HepG2 (cell line): ENCODE measurements around the gene HPDL. TPM values are rescaled to one million over a fixed set of nuclear protein-coding genes. Genes with fewer than 3 reads are reported as not detected.

ENCODE experiments used
- CREB1 ChIP-seq, 2 experiments: fragments of 450-650 bp in 1 of 2; IDR thresholded peaks; 2 replicates each; pipeline ENCODE4 v1.6.1; 2016 to 2017; ENCODE audit warnings: control low read depth in 1 of 2, mild to moderate bottlenecking in 1 of 2, missing compliant biosample characterization in 1 of 2, missing genetic modification characterization in 1 of 2
- GATA4 ChIP-seq: sonication (generic); IDR thresholded peaks from 2 replicates; pipeline ENCODE4 v1.6.1; 2016; ENCODE audit warnings: antibody characterized with exemption, low read depth, borderline replicate concordance
- NR2F2 ChIP-seq: IDR thresholded peaks from 2 replicates; pipeline ENCODE4 v1.6.1; 2012; ENCODE audit warnings: low read depth, inconsistent platforms, borderline replicate concordance
- NR2F6 ChIP-seq, 2 experiments: IDR thresholded peaks; 2 replicates each; pipeline ENCODE4 v1.6.1; 2016; ENCODE audit warnings: antibody characterized with exemption in 1 of 2, mild to moderate bottlenecking in 1 of 2
- ONECUT2 ChIP-seq: sonication (generic); formaldehyde crosslinking; IDR thresholded peaks from 2 replicates; pipeline ENCODE4 v1.4.0; 2020; ENCODE audit warnings: missing genetic modification reagents
- PAWR ChIP-seq: sonication (generic); formaldehyde crosslinking; IDR thresholded peaks from 2 replicates; pipeline ENCODE4 v1.4.0; 2020; ENCODE audit warnings: missing genetic modification reagents, mild to moderate bottlenecking, borderline replicate concordance
- SATB2 ChIP-seq: sonication (generic); formaldehyde crosslinking; IDR thresholded peaks from 2 replicates; pipeline ENCODE4 v1.5.0; 2020; ENCODE audit warnings: missing genetic modification reagents
- SMARCE1 ChIP-seq: fragments of 450-650 bp; IDR thresholded peaks from 2 replicates; pipeline ENCODE4 v1.6.1; 2017; ENCODE audit warnings: borderline replicate concordance
- SRSF4 ChIP-seq: fragments of 200-400 bp; formaldehyde crosslinking; IDR thresholded peaks from one replicate; pipeline ENCODE4 v1.6.1; 2018; ENCODE audit warnings: mild to moderate bottlenecking, low read depth, low read length, moderate library complexity; ENCODE audit not compliant: poor library complexity, severe bottlenecking
- TCF7 ChIP-seq: sonication (generic); IDR thresholded peaks from 2 replicates; pipeline ENCODE4 v1.6.1; 2016; ENCODE audit warnings: antibody characterized with exemption, low read depth
- YEATS4 ChIP-seq: sonication (generic); formaldehyde crosslinking; IDR thresholded peaks from 2 replicates; pipeline ENCODE4 v1.4.0; 2020; ENCODE audit warnings: missing genetic modification reagents, borderline replicate concordance
- ZNF121 ChIP-seq: sonication (generic); formaldehyde crosslinking; IDR thresholded peaks from 2 replicates; pipeline ENCODE4 v1.5.0; 2020; ENCODE audit warnings: mild to moderate bottlenecking, missing genetic modification reagents
- ZNF460 ChIP-seq: sonication (generic); formaldehyde crosslinking; IDR thresholded peaks from 2 replicates; pipeline ENCODE4 v1.5.1; 2020; ENCODE audit warnings: missing genetic modification reagents, mild to moderate bottlenecking, borderline replicate concordance
- ZNF746 ChIP-seq: sonication (generic); formaldehyde crosslinking; IDR thresholded peaks from 2 replicates; pipeline ENCODE4 v1.8.0; 2022; ENCODE audit warnings: mild to moderate bottlenecking, missing genetic modification reagents
- ZNF878 ChIP-seq: sonication (generic); formaldehyde crosslinking; IDR thresholded peaks from 2 replicates; pipeline ENCODE4 v1.8.1; 2023; ENCODE audit warnings: mild to moderate bottlenecking, missing genetic modification reagents, moderate library complexity
- polyA plus RNA-seq, 8 experiments: library from polyadenylated mRNA; depleted of rRNA in 3 of 8; stranded (reverse) in 7 of 8; unstranded in 1 of 8; fragments of >200 nt; fragmentation: Illumina TruSeq in 4 of 8; extraction: Trizol in 4 of 8; gene quantifications; 2 replicates each; pipeline versions ENCODE4 v1.2.1 to v1.2.3, GENCODE V29; 2011 to 2016; ENCODE audit warnings: low read depth in 4 of 8, missing spikeins in 1 of 8, mixed read lengths in 1 of 8; ENCODE audit not compliant: insufficient read depth in 1 of 8
- total RNA-seq, 5 experiments: library from RNA; depleted of rRNA; stranded (reverse); fragments of >200 nt; fragmentation: Illumina TruSeq; extraction: Trizol; gene quantifications; 2 replicates each; pipeline ENCODE4 v1.2.3, GENCODE V29; 2016; ENCODE audit warnings: low read depth in 1 of 5
- TF ChIP-seq, protein P1 (sequence below): sonication (generic); formaldehyde crosslinking; IDR thresholded peaks from 2 replicates; pipeline ENCODE4 v1.5.0; 2020; ENCODE audit warnings: missing genetic modification reagents, mild to moderate bottlenecking, borderline replicate concordance
- TF ChIP-seq, protein P2 (sequence below): sonication (generic); formaldehyde crosslinking; IDR thresholded peaks from 2 replicates; pipeline ENCODE4 v1.5.0; 2020; ENCODE audit warnings: missing genetic modification reagents
- TF ChIP-seq, protein P3 (sequence below): sonication (generic); formaldehyde crosslinking; IDR thresholded peaks from 2 replicates; pipeline ENCODE4 v1.9.0; 2021; ENCODE audit warnings: missing genetic modification reagents, borderline replicate concordance
- TF ChIP-seq, protein P4 (sequence below): sonication (generic); formaldehyde crosslinking; conservative IDR thresholded peaks from 2 replicates; pipeline ENCODE4 v1.4.0; 2020; ENCODE audit warnings: missing genetic modification reagents
- TF ChIP-seq, protein P5 (sequence below): IDR thresholded peaks from 2 replicates; pipeline ENCODE4 v1.6.1; 2016; ENCODE audit warnings: missing compliant biosample characterization, missing genetic modification reagents, borderline replicate concordance

HPDL gene
- total and polyA plus RNA-seq, 2 of the 13 experiments (the other 11 are each of a cell fraction or from before 2014, with no cell fraction given): not detected

DNA sequence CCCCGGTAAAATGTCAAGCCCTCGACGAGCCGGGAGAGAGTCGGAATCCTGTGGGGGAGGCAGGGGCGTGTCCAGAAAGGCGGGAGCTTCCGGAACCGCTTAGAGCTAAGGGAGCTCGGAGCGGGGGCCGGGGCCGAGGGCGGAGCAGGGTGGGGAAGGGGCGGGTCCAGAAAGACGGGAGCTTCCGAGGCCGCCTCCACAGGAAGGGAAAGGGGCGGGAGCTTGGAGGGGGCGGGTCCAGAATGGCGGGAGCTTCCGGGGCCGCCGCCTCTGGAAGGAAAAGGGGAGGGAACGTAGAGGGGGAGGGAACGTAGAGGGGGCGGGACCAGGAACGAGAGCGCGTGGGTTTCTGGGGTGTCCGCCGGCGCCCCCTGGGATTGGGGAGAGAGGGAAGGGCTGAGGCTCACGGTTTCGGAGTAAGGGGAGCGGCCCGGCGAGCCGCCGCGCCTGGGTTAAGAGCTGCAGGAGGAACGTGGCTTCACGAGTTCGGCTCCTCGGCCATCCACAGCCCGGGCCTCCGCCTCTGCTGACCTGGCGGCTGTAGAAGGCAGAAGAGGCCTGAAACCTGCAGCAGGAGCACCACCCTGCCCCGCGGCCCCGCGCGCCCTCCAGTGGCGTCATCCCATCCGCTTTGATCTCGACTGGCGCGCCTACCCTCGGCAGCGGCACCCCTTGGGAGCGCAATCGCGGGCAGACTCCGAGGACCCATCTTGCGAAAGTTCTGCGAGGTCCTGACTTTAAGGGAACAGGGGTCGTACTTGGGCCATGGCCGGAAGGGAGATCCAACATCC lies 23.0 kb upstream of the HPDL start (continued):
- TF ChIP-seq SRSF4 (no peak), ZNF746 (CRISPR knock-in tag) (peak; percentile 52), CREB1 (IDR thresholded peaks at IDR 0.05) (peak; percentile 33; the same call in 1 of the 2 replicates), CREB1 (CRISPR knock-in tag; IDR thresholded peaks at IDR 0.05) (peak; percentile 29), ZNF878 (no peak), YEATS4 (CRISPR knock-in tag) (peak; percentile 88), PAWR (CRISPR knock-in tag) (no peak), GATA4 (no peak), SMARCE1 (no peak), SATB2 (peak; percentile 52; the same call in 1 of the 2 replicates), NR2F6 (IDR thresholded peaks at IDR 0.05) (no peak), NR2F6 (CRISPR knock-in tag; IDR thresholded peaks at IDR 0.05) (peak; percentile 51), ZNF121 (CRISPR knock-in tag) (no peak), ONECUT2 (CRISPR knock-in tag) (no peak), NR2F2 (0 out of 2 replicates have a peak, but pooled peaks have one; percentile 34), ZNF460 (CRISPR knock-in tag) (no peak), TCF7 (peak; percentile 91)
- TF ChIP-seq, protein P1, sequence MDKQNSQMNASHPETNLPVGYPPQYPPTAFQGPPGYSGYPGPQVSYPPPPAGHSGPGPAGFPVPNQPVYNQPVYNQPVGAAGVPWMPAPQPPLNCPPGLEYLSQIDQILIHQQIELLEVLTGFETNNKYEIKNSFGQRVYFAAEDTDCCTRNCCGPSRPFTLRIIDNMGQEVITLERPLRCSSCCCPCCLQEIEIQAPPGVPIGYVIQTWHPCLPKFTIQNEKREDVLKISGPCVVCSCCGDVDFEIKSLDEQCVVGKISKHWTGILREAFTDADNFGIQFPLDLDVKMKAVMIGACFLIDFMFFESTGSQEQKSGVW (CRISPR knock-in tag): no peak
- TF ChIP-seq, protein P2, sequence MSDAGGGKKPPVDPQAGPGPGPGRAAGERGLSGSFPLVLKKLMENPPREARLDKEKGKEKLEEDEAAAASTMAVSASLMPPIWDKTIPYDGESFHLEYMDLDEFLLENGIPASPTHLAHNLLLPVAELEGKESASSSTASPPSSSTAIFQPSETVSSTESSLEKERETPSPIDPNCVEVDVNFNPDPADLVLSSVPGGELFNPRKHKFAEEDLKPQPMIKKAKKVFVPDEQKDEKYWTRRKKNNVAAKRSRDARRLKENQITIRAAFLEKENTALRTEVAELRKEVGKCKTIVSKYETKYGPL (CRISPR knock-in tag): no peak
- TF ChIP-seq, protein P3, sequence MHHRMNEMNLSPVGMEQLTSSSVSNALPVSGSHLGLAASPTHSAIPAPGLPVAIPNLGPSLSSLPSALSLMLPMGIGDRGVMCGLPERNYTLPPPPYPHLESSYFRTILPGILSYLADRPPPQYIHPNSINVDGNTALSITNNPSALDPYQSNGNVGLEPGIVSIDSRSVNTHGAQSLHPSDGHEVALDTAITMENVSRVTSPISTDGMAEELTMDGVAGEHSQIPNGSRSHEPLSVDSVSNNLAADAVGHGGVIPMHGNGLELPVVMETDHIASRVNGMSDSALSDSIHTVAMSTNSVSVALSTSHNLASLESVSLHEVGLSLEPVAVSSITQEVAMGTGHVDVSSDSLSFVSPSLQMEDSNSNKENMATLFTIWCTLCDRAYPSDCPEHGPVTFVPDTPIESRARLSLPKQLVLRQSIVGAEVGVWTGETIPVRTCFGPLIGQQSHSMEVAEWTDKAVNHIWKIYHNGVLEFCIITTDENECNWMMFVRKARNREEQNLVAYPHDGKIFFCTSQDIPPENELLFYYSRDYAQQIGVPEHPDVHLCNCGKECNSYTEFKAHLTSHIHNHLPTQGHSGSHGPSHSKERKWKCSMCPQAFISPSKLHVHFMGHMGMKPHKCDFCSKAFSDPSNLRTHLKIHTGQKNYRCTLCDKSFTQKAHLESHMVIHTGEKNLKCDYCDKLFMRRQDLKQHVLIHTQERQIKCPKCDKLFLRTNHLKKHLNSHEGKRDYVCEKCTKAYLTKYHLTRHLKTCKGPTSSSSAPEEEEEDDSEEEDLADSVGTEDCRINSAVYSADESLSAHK (CRISPR knock-in tag): no peak
- TF ChIP-seq, protein P4, sequence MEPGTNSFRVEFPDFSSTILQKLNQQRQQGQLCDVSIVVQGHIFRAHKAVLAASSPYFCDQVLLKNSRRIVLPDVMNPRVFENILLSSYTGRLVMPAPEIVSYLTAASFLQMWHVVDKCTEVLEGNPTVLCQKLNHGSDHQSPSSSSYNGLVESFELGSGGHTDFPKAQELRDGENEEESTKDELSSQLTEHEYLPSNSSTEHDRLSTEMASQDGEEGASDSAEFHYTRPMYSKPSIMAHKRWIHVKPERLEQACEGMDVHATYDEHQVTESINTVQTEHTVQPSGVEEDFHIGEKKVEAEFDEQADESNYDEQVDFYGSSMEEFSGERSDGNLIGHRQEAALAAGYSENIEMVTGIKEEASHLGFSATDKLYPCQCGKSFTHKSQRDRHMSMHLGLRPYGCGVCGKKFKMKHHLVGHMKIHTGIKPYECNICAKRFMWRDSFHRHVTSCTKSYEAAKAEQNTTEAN (CRISPR knock-in tag): no peak
- TF ChIP-seq, protein P5, sequence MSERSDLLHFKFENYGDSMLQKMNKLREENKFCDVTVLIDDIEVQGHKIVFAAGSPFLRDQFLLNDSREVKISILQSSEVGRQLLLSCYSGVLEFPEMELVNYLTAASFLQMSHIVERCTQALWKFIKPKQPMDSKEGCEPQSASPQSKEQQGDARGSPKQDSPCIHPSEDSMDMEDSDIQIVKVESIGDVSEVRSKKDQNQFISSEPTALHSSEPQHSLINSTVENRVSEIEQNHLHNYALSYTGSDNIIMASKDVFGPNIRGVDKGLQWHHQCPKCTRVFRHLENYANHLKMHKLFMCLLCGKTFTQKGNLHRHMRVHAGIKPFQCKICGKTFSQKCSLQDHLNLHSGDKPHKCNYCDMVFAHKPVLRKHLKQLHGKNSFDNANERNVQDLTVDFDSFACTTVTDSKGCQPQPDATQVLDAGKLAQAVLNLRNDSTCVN: peak; percentile 71; the same call in 1 of the 2 replicates
